AG04450 (cell line): Measurements from ENCODE around the gene BTF3. TPM values are rescaled to one million over a fixed set of nuclear protein-coding genes. Genes with fewer than 3 reads are reported as not detected.

Experiments
- CTCF ChIA-PET: fragments of 300-600, 350-600 bp; formaldehyde crosslinking; extraction: SDS; loops from one replicate; lab custom pipeline; 2022; ENCODE audit warnings: antibody characterized with exemption, inconsistent platforms; lab: Charles Lee
- POLR2A ChIA-PET: fragments of 350-600 bp; formaldehyde crosslinking; extraction: SDS; loops from one replicate; lab custom pipeline; 2021; ENCODE audit warnings: antibody characterized with exemption, inconsistent platforms; lab: Yijun Ruan, JAX
- DNase-seq: peaks from one replicate; pipeline ENCODE4 v3.0.0-alpha.2; 2011; ENCODE audit warnings: low read depth, low spot score
- H3K27ac ChIP-seq: one replicate; pipeline ENCODE4 v1.5.1; 2012; ENCODE audit warnings: low read depth, low read length, control low read depth
- H3K27me3 ChIP-seq: one replicate; pipeline ENCODE4 v1.6.0; 2012; ENCODE audit warnings: low read length; ENCODE audit not compliant: control insufficient read depth, insufficient read depth
- H3K4me3 ChIP-seq: 2 replicates; pipeline ENCODE4 v1.5.1; 2011; ENCODE audit warnings: mild to moderate bottlenecking, low read depth, low read length, control low read depth
- H3K9me3 ChIP-seq: 2 replicates; pipeline ENCODE4 v1.5.1; 2012; ENCODE audit warnings: low read length; ENCODE audit not compliant: control insufficient read depth, insufficient read depth
- CTCF ChIP-seq: IDR thresholded peaks from 2 replicates; pipeline ENCODE4 v1.5.1; 2011; ENCODE audit warnings: low read depth, low read length, control low read depth, inconsistent platforms
- polyA plus RNA-seq: library from polyadenylated mRNA; depleted of rRNA; stranded (reverse); fragments of >200 nt; gene quantifications from 2 replicates; pipeline ENCODE4 v1.2.3, GENCODE V29; 2011

The BTF3 gene
- polyA plus RNA-seq, 1 experiment, result 755 TPM

DNA sequence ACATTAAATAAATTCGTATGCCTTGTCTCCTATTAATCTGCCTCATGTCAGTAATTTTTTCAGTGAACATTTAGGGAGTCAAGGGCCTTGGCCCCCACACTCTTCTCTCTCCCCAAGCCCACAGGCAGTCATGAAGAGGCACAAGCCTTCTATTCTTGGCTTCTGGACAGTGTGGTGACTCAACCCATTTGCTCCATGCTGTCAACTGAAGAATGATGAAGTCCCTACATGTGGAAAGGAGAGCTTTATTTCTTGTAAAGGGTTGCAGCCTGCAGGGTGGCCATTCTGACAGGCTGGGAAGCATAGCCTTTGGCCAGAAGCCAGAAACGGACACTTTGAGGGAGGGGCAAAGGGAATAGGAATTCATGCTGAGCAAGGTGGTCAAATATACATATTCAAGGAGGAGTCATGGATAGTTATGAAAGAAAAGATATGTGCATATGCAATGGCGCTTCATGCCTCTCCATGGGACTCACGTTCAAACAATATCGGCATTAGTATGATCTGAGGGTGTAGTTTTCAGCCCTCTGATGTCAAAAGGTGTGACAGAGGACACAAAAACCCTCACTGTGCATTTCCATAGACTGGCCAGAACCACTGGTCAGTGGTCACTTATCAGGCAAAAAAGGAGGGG is 35.9 kb downstream of the BTF3 start:
- Histone ChIP-seq H3K4me3 (no peak overlapping the region), H3K9me3 (peaks cover 9% of the 10 kb centered on the region), H3K27ac (no peak overlapping the region), H3K27me3 (no peaks in the 10 kb centered on the region)
- no peak for DNase-seq
- CTCF ChIA-PET, result interaction anchor here (1.3 kb wide), 1 partner anchor 14 kb away, joined by 6 read pairs; no protein-coding TSS in a partner anchor
- POLR2A ChIA-PET, result interaction anchor here (0.6 kb wide), 1 partner anchor 60 kb away, joined by 7 read pairs; no protein-coding TSS in a partner anchor
- TF ChIP-seq CTCF, result no peak

- DNase-seq, result no peak
- peaks cover 9% of the 10 kb centered on the region for H3K9me3 ChIP-seq
- no peaks in the 10 kb centered on the region for H3K27me3 ChIP-seq
- ChIA-PET POLR2A (no interaction called here), CTCF (interaction anchor here (5.4 kb wide), 1 partner anchor 15 kb away, joined by 110 read pairs; no protein-coding TSS in a partner anchor)
- no peak for TF ChIP-seq CTCF
- H3K4me3 ChIP-seq, result no peak overlapping the region
- no peak overlapping the region for H3K27ac ChIP-seq
These were observed 36.7 kb downstream of the BTF3 start for GRCh38 chr5:73534971-73535370.

- no peak for DNase-seq
- no peak overlapping the region for H3K4me3 ChIP-seq
- no peak for TF ChIP-seq CTCF
- POLR2A ChIA-PET, result no interaction called here
- H3K27ac ChIP-seq, result no peak overlapping the region
- peaks cover 1% of the 10 kb centered on the region; the same call in 1 of the 2 replicates for H3K9me3 ChIP-seq
- CTCF ChIA-PET, result interaction anchor here (0.9 to 5.4 kb wide), 3 partner anchors 14 to 44 kb away, joined by 3 to 110 read pairs (median 5); no protein-coding TSS in a partner anchor
- H3K27me3 ChIP-seq, result no peaks in the 10 kb centered on the region
These were observed 41.5 kb downstream of the BTF3 start for GRCh38 chr5:73539730-73540129.

DNA sequence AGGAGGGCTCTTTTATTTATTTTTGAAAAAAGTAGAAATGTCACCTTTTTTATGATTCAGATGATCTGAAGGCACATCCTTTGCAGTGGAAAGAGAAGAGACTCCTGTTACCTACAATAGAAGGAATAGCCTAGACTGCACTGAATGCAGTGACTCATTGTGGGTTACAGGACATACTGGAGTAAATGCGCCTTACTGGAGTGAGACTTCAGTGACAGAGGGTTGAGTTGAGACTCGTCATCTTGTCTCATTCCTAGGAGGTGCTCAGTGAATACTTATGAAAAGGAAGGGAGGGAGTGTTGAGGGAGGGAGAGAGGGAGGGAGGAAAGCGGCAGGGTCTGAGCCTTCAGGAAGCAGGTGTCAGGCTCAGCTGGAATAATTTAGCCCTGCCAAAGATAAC is 42.0 kb downstream of the BTF3 start:
- Histone ChIP-seq H3K27me3 (no peaks in the 10 kb centered on the region), H3K9me3 (no peaks in the 10 kb centered on the region), H3K27ac (no peak overlapping the region), H3K4me3 (no peak overlapping the region)
- DNase-seq, result no peak
- POLR2A ChIA-PET, result no interaction called here
- TF ChIP-seq CTCF, result no peak
- CTCF ChIA-PET, result interaction anchor here (5.4 kb wide), 1 partner anchor 20 kb away, joined by 110 read pairs; no protein-coding TSS in a partner anchor

DNA sequence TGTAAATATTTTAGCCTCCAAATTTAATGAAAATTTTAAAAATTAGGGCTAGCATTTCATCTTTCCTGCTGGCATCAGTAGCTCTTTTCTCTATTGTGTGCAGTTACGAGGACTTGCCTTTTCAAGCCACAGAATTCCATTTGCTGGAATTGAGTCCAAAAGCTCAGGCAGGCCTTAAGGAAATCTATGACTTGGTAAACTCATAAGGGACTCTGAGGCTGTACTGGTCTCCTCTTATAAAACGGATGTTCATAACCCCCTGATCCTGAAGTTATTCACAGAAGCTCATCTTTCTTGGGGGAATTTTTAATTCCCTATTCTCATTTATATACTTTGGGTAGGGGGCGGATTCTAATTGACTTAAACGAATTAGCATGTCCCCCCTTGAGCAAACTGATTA is 43.8 kb downstream of the BTF3 start:
- DNase-seq, result no peak
- no peak for TF ChIP-seq CTCF
- Histone ChIP-seq H3K27me3 (no peaks in the 10 kb centered on the region), H3K9me3 (no peaks in the 10 kb centered on the region), H3K27ac (peak overlapping the region; percentile 21), H3K4me3 (no peak overlapping the region)
- ChIA-PET POLR2A (no interaction called here), CTCF (interaction anchor here (0.5 to 1.7 kb wide), 6 partner anchors 11 to 326 kb away, joined by 3 to 9 read pairs (median 4); no protein-coding TSS in a partner anchor)
